ENCODE measurements around the gene SLC16A5.
"Not testable (repeated sequence)": the region's sequence is repeated elsewhere in the genome, so short reads cannot be mapped to it uniquely, and the experiment has no call there.

SLC16A5 gene

GRCh38 chr17:75113798-75114551, 26.2 kb downstream of the SLC16A5 start:
- peak; percentile 97 for DNase-seq

GRCh38 chr17:75114552-75115314, 27.0 kb downstream of the SLC16A5 start:
- no peak for DNase-seq

- no peak for DNase-seq
Observed at GRCh38 chr17:75115555-75115954, 27.8 kb downstream of the SLC16A5 start.

- DNase-seq, result no peak
Observed at GRCh38 chr17:75116737-75117136, 29.0 kb downstream of the SLC16A5 start.

- DNase-seq, result no peak
Observed at GRCh38 chr17:75118307-75118706, 30.6 kb downstream of the SLC16A5 start.

GRCh38 chr17:75124041-75124818, 36.5 kb downstream of the SLC16A5 start:
- no peak for DNase-seq

GRCh38 chr17:75124819-75125162, 37.0 kb downstream of the SLC16A5 start:
- DNase-seq, result no peak

GRCh38 chr17:75125984-75126383, 38.2 kb downstream of the SLC16A5 start:
- DNase-seq, result no peak

- no peak for DNase-seq
Observed at GRCh38 chr17:75126954-75127353, 39.2 kb downstream of the SLC16A5 start.

GRCh38 chr17:75127936-75128335, 40.2 kb downstream of the SLC16A5 start:
- DNase-seq, result not testable (repeated sequence)

GRCh38 chr17:75128694-75129505, 41.1 kb downstream of the SLC16A5 start:
- DNase-seq, result no peak

- DNase-seq, result no peak
Observed at GRCh38 chr17:75129576-75129975, 41.8 kb downstream of the SLC16A5 start.

GRCh38 chr17:75130059-75130631, 42.4 kb downstream of the SLC16A5 start:
- DNase-seq, result no peak

GRCh38 chr17:75130632-75131277, 43.0 kb downstream of the SLC16A5 start:
- peak; percentile 88 for DNase-seq

- DNase-seq, result peak; percentile 93
Observed at GRCh38 chr17:75131278-75132017, 43.7 kb downstream of the SLC16A5 start, which contains the start of gene NT5C. Gene NT5C (minus strand): TSS chr17:75131742. CDS start chr17:75131707, 35 bp downstream.

GRCh38 chr17:75132018-75133000, 44.6 kb downstream of the SLC16A5 start:
- DNase-seq, result not testable (repeated sequence)

GRCh38 chr17:75133001-75133400, 45.2 kb downstream of the SLC16A5 start:
- DNase-seq, result no peak

GRCh38 chr17:75133607-75134347, 46.0 kb downstream of the SLC16A5 start:
- DNase-seq, result not testable (repeated sequence)

- DNase-seq, result no peak
Observed at GRCh38 chr17:75135452-75135851, 47.7 kb downstream of the SLC16A5 start.

Measured in eye (tissue), 1 donor.